HG02943 (cell line): ENCODE results near the gene HOXA6.

Source experiments
- ATAC-seq: cut with Tn5 transposase; IDR thresholded peaks from one replicate; pipeline ENCODE4 v1.9.1; 2021; ENCODE audit warnings: mild to moderate bottlenecking, low read depth, moderate library complexity; ENCODE audit not compliant: unreplicated experiment

Gene HOXA6

GRCh38 chr7:27126596-27127327 is 20.8 kb downstream of the HOXA6 start:
- no peak for ATAC-seq

GRCh38 chr7:27125986-27126394 is 21.6 kb downstream of the HOXA6 start:
- no peak for ATAC-seq

- no peak for ATAC-seq
These were observed 22.5 kb downstream of the HOXA6 start for GRCh38 chr7:27124902-27125689.

GRCh38 chr7:27124096-27124901 is 23.3 kb downstream of the HOXA6 start:
- ATAC-seq, result no peak

GRCh38 chr7:27123477-27124053 is 24.0 kb downstream of the HOXA6 start:
- no peak for ATAC-seq

GRCh38 chr7:27123007-27123476 is 24.5 kb downstream of the HOXA6 start:
- ATAC-seq, result no peak

- ATAC-seq, result no peak
These were observed 25.3 kb downstream of the HOXA6 start for GRCh38 chr7:27122077-27122910.

GRCh38 chr7:27121684-27122076 is 25.9 kb downstream of the HOXA6 start:
- ATAC-seq, result no peak

GRCh38 chr7:27119412-27119911 is 28.1 kb downstream of the HOXA6 start:
- ATAC-seq, result no peak

- no peak for ATAC-seq
These were observed 29.0 kb downstream of the HOXA6 start for GRCh38 chr7:27118580-27118979.

GRCh38 chr7:27117887-27118491 is 29.6 kb downstream of the HOXA6 start:
- ATAC-seq, result no peak

GRCh38 chr7:27116962-27117886 is 30.4 kb downstream of the HOXA6 start:
- no peak for ATAC-seq

- ATAC-seq, result no peak
These were observed 31.3 kb downstream of the HOXA6 start for GRCh38 chr7:27116031-27116961.

GRCh38 chr7:27115221-27116026 is 32.1 kb downstream of the HOXA6 start:
- no peak for ATAC-seq

GRCh38 chr7:27114881-27115220 is 32.7 kb downstream of the HOXA6 start:
- ATAC-seq, result no peak

GRCh38 chr7:27113991-27114769 is 33.4 kb downstream of the HOXA6 start:
- ATAC-seq, result no peak
